Measurements from ENCODE around the gene SRSF4.

DNA sequence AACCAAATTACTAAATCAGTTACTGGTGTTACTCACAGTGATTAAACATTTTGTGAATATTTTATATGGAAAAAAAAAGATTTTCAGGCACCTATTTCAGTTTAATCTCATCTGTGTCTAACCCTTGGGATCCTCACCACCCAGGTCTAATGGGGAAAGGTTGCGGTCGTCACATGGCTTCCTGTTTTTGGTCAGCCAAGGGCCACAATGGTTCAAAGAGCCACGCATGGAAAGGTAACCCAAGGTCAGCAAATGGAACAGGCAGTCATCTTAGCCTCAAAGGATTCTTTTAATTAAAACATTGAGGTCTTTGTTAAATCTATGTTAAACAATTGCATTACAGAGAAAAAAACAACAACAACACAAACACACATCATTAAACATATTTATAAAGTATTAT lies 21.9 kb downstream of the SRSF4 start:
- TF ChIP-seq POLR2A (IDR thresholded peaks at IDR 0.05; ENCODE audit: low read depth, low read length): no peak
- no peak for TF ChIP-seq GATA2 (IDR thresholded peaks at IDR 0.05; ENCODE audit: insufficient read depth, insufficient read length, low read depth, low read length)
- TF ChIP-seq, protein P1, sequence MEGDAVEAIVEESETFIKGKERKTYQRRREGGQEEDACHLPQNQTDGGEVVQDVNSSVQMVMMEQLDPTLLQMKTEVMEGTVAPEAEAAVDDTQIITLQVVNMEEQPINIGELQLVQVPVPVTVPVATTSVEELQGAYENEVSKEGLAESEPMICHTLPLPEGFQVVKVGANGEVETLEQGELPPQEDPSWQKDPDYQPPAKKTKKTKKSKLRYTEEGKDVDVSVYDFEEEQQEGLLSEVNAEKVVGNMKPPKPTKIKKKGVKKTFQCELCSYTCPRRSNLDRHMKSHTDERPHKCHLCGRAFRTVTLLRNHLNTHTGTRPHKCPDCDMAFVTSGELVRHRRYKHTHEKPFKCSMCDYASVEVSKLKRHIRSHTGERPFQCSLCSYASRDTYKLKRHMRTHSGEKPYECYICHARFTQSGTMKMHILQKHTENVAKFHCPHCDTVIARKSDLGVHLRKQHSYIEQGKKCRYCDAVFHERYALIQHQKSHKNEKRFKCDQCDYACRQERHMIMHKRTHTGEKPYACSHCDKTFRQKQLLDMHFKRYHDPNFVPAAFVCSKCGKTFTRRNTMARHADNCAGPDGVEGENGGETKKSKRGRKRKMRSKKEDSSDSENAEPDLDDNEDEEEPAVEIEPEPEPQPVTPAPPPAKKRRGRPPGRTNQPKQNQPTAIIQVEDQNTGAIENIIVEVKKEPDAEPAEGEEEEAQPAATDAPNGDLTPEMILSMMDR (IDR thresholded peaks at IDR 0.05; ENCODE audit: extremely low read depth in 1 of 2, insufficient read depth in 1 of 2, low read depth in 1 of 2, low read length in 2 of 2): no peak
- TF ChIP-seq MYC (IDR thresholded peaks at IDR 0.05; ENCODE audit: low read depth, low read length): no peak
- TF ChIP-seq, protein P2, sequence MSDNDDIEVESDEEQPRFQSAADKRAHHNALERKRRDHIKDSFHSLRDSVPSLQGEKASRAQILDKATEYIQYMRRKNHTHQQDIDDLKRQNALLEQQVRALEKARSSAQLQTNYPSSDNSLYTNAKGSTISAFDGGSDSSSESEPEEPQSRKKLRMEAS (IDR thresholded peaks at IDR 0.05; ENCODE audit: insufficient read depth, insufficient read length): no peak
- no peak for TF ChIP-seq EZH2 (IDR thresholded peaks at IDR 0.05; ENCODE audit: borderline replicate concordance, low read depth, low read length, severe bottlenecking)
